HG02970 (cell line): ENCODE results near the gene ZNF205.
A peak's percentile ranks its signal among the peaks of the same experiment; 100 is the strongest.

Source experiments
- ATAC-seq: cut with Tn5 transposase; IDR thresholded peaks from one replicate; pipeline ENCODE4 v1.9.1; 2021; ENCODE audit warnings: mild to moderate bottlenecking, moderate library complexity, moderate number of reproducible peaks; ENCODE audit not compliant: unreplicated experiment, low FRiP score

ZNF205 gene

GRCh38 chr16:3147046-3147756, 34.8 kb downstream of the ZNF205 start:
- no peak for ATAC-seq

- no peak for ATAC-seq
These were observed 35.3 kb downstream of the ZNF205 start for GRCh38 chr16:3147757-3148104.

- ATAC-seq: no peak
These were observed 36.1 kb downstream of the ZNF205 start for GRCh38 chr16:3148256-3149192.

- no peak for ATAC-seq
These were observed 36.8 kb downstream of the ZNF205 start for GRCh38 chr16:3149193-3149530.

GRCh38 chr16:3149630-3150345, 37.4 kb downstream of the ZNF205 start:
- no peak for ATAC-seq

GRCh38 chr16:3150346-3151218, 38.2 kb downstream of the ZNF205 start:
- ATAC-seq: peak; percentile 75

- ATAC-seq: no peak
These were observed 39.6 kb downstream of the ZNF205 start for GRCh38 chr16:3152027-3152276.

- ATAC-seq: no peak
These were observed 40.0 kb downstream of the ZNF205 start for GRCh38 chr16:3152277-3152990.

GRCh38 chr16:3152991-3153368, 40.6 kb downstream of the ZNF205 start:
- ATAC-seq: no peak

GRCh38 chr16:3155181-3155580, 42.8 kb downstream of the ZNF205 start:
- ATAC-seq: no peak

GRCh38 chr16:3155972-3156371, 43.6 kb downstream of the ZNF205 start:
- ATAC-seq: no peak

- no peak for ATAC-seq
These were observed 45.0 kb downstream of the ZNF205 start for GRCh38 chr16:3157229-3158025.

- peak; percentile 1 for ATAC-seq
These were observed 45.7 kb downstream of the ZNF205 start for GRCh38 chr16:3158026-3158509.

GRCh38 chr16:3158510-3159314, 46.3 kb downstream of the ZNF205 start:
- ATAC-seq: peak; percentile 57

GRCh38 chr16:3161235-3162018, 49.0 kb downstream of the ZNF205 start:
- ATAC-seq: no peak

GRCh38 chr16:3164121-3164991, 52.0 kb downstream of the ZNF205 start:
- no peak for ATAC-seq
